HEK293 (cell line): Measurements from ENCODE around the gene MBD3L2.

Experiments used
- ATF2 ChIP-seq: fragments of 450-650 bp; formaldehyde crosslinking; IDR thresholded peaks from 2 replicates; pipeline ENCODE4 v1.5.1; 2016; ENCODE audit warnings: missing biosample characterization, missing genetic modification characterization, low read depth
- HOXA7 ChIP-seq: sonication (generic); formaldehyde crosslinking; IDR thresholded peaks from 2 replicates; pipeline ENCODE4 v1.8.1; 2022; ENCODE audit warnings: missing genetic modification reagents, borderline replicate concordance
- HOXC10 ChIP-seq: sonication (generic); formaldehyde crosslinking; IDR thresholded peaks from 2 replicates; pipeline ENCODE4 v1.8.1; 2023; ENCODE audit warnings: mild to moderate bottlenecking, missing genetic modification reagents
- INSM2 ChIP-seq: fragments of 450-650 bp; formaldehyde crosslinking; IDR thresholded peaks from 2 replicates; pipeline ENCODE4 v1.5.1; 2016; ENCODE audit warnings: missing biosample characterization, missing genetic modification characterization
- KLF10 ChIP-seq: fragments of 450-650 bp; IDR thresholded peaks from 2 replicates; pipeline ENCODE4 v1.5.1; 2018; ENCODE audit warnings: missing biosample characterization, mild to moderate bottlenecking, missing genetic modification characterization
- OVOL3 ChIP-seq: fragments of 450-650 bp; formaldehyde crosslinking; IDR thresholded peaks from 2 replicates; pipeline ENCODE4 v1.5.1; 2016; ENCODE audit warnings: missing biosample characterization, missing genetic modification characterization
- PRDM10 ChIP-seq: fragments of 450-650 bp; formaldehyde crosslinking; IDR thresholded peaks from 2 replicates; pipeline ENCODE4 v1.5.1; 2016; ENCODE audit warnings: missing biosample characterization, missing genetic modification characterization
- PRDM2 ChIP-seq: fragments of 450-650 bp; formaldehyde crosslinking; IDR thresholded peaks from 2 replicates; pipeline ENCODE4 v1.5.1; 2016; ENCODE audit warnings: missing biosample characterization, missing genetic modification characterization, borderline replicate concordance
- PRDM6 ChIP-seq: fragments of 450-650 bp; formaldehyde crosslinking; IDR thresholded peaks from 2 replicates; pipeline ENCODE4 v1.5.1; 2017; ENCODE audit warnings: missing biosample characterization, missing genetic modification characterization
- SP3 ChIP-seq: fragments of 450-650 bp; formaldehyde crosslinking; IDR thresholded peaks from 2 replicates; pipeline ENCODE4 v1.5.1; 2016; ENCODE audit warnings: missing biosample characterization, missing genetic modification characterization
- WT1 ChIP-seq: fragments of 450-650 bp; formaldehyde crosslinking; IDR thresholded peaks from 2 replicates; pipeline ENCODE4 v1.5.1; 2016; ENCODE audit warnings: missing biosample characterization, missing genetic modification characterization
- ZBTB48 ChIP-seq: fragments of 450-650 bp; formaldehyde crosslinking; IDR thresholded peaks from 2 replicates; pipeline ENCODE4 v1.5.1; 2016; ENCODE audit warnings: missing biosample characterization, missing genetic modification characterization
- ZBTB49 ChIP-seq: fragments of 450-650 bp; formaldehyde crosslinking; IDR thresholded peaks from 2 replicates; pipeline ENCODE4 v1.5.1; 2016; ENCODE audit warnings: missing biosample characterization, missing genetic modification characterization, low read depth
- ZFP41 ChIP-seq: fragments of 450-650 bp; formaldehyde crosslinking; IDR thresholded peaks from 2 replicates; pipeline ENCODE4 v1.5.1; 2016; ENCODE audit warnings: missing biosample characterization, missing genetic modification characterization, borderline replicate concordance
- ZNF16 ChIP-seq: fragments of 450-650 bp; formaldehyde crosslinking; IDR thresholded peaks from 2 replicates; pipeline ENCODE4 v1.5.1; 2016; ENCODE audit warnings: low read depth, missing biosample characterization, missing genetic modification characterization
- ZNF335 ChIP-seq: fragments of 450-650 bp; formaldehyde crosslinking; conservative IDR thresholded peaks from 2 replicates; pipeline ENCODE4 v1.5.1; 2016; ENCODE audit warnings: missing biosample characterization, missing genetic modification characterization
- ZNF48 ChIP-seq: fragments of 450-650 bp; formaldehyde crosslinking; IDR thresholded peaks from 2 replicates; pipeline ENCODE4 v1.5.1; 2016; ENCODE audit warnings: missing biosample characterization, missing genetic modification characterization
- ZNF548 ChIP-seq: fragments of 450-650 bp; formaldehyde crosslinking; IDR thresholded peaks from 2 replicates; pipeline ENCODE4 v1.5.1; 2016; ENCODE audit warnings: missing biosample characterization, missing genetic modification characterization
- ZNF596 ChIP-seq: fragments of 450-650 bp; IDR thresholded peaks from 2 replicates; pipeline ENCODE4 v1.5.0; 2018; ENCODE audit warnings: missing biosample characterization, mild to moderate bottlenecking, missing genetic modification characterization, moderate library complexity
- ZNF785 ChIP-seq: fragments of 450-650 bp; formaldehyde crosslinking; IDR thresholded peaks from 2 replicates; pipeline ENCODE4 v1.5.1; 2016; ENCODE audit warnings: missing biosample characterization, missing genetic modification characterization
- ZSCAN16 ChIP-seq: fragments of 450-650 bp; formaldehyde crosslinking; IDR thresholded peaks from 2 replicates; pipeline ENCODE4 v1.5.1; 2016; ENCODE audit warnings: missing biosample characterization, missing genetic modification characterization

Gene MBD3L2

GRCh38 chr19:7069042-7069903 lies 20.2 kb downstream of the MBD3L2 start, which contains the start of gene ZNF557 (continued):
- 0 out of 2 replicates have a peak, but pooled peaks have one; percentile 47 for TF ChIP-seq KLF10 (tag by site-specific recombination)
- TF ChIP-seq ZBTB48 (tag by site-specific recombination) = no peak
- TF ChIP-seq OVOL3 = no peak
- no peak for TF ChIP-seq PRDM6 (tag by site-specific recombination)
- no peak for TF ChIP-seq ZNF785 (tag by site-specific recombination)
- no peak for TF ChIP-seq INSM2 (tag by site-specific recombination)
- TF ChIP-seq HOXC10 (CRISPR knock-in tag) = no peak
- no peak for TF ChIP-seq ZSCAN16 (tag by site-specific recombination)
- TF ChIP-seq ATF2 = no peak
- TF ChIP-seq WT1 = no peak
- TF ChIP-seq ZFP41 = no peak
- no peak for TF ChIP-seq HOXA7
- no peak for TF ChIP-seq ZNF16 (tag by site-specific recombination)
- TF ChIP-seq ZNF335 (tag by site-specific recombination) = peak; percentile 93
- TF ChIP-seq SP3 (tag by site-specific recombination) = peak; percentile 95
- TF ChIP-seq ZBTB49 = no peak
- TF ChIP-seq ZNF596 (tag by site-specific recombination) = no peak
- TF ChIP-seq ZNF48 (tag by site-specific recombination) = no peak
- peak; percentile 50; the same call in 1 of the 2 replicates for TF ChIP-seq PRDM10 (tag by site-specific recombination)
- TF ChIP-seq ZNF548 (tag by site-specific recombination) = no peak
- TF ChIP-seq PRDM2 (tag by site-specific recombination) = no peak
